ENCODE results near the gene MAP1B.

- TF ChIP-seq FOXK2 (IDR thresholded peaks at IDR 0.05) (no peak), ELF4 (IDR thresholded peaks at IDR 0.05) (no peak), SP1 (IDR thresholded peaks at IDR 0.05) (no peak), TARDBP (IDR thresholded peaks at IDR 0.05) (no peak), ARNT (IDR thresholded peaks at IDR 0.05) (no peak), SUZ12 (IDR thresholded peaks at IDR 0.05) (no peak), BHLHE40 (IDR thresholded peaks at IDR 0.05; ENCODE audit: borderline replicate concordance) (no peak), FOXM1 (IDR thresholded peaks at IDR 0.05; ENCODE audit: borderline replicate concordance) (no peak), ZNF384 (IDR thresholded peaks at IDR 0.05) (no peak), HDGF (IDR thresholded peaks at IDR 0.05; ENCODE audit: borderline replicate concordance) (no peak), CTBP1 (IDR thresholded peaks at IDR 0.05; ENCODE audit: borderline replicate concordance) (no peak), FOXA1 (IDR thresholded peaks at IDR 0.05) (no peak), NFRKB (IDR thresholded peaks at IDR 0.05) (no peak)
Observed at GRCh38 chr5:72160329-72160728, 53.1 kb downstream of the MAP1B start.
